ENCODE measurements around the gene NFIC.

GRCh38 chr19:3455960-3456601 lies 89.7 kb downstream of the NFIC start:
- TF ChIP-seq, protein P1, sequence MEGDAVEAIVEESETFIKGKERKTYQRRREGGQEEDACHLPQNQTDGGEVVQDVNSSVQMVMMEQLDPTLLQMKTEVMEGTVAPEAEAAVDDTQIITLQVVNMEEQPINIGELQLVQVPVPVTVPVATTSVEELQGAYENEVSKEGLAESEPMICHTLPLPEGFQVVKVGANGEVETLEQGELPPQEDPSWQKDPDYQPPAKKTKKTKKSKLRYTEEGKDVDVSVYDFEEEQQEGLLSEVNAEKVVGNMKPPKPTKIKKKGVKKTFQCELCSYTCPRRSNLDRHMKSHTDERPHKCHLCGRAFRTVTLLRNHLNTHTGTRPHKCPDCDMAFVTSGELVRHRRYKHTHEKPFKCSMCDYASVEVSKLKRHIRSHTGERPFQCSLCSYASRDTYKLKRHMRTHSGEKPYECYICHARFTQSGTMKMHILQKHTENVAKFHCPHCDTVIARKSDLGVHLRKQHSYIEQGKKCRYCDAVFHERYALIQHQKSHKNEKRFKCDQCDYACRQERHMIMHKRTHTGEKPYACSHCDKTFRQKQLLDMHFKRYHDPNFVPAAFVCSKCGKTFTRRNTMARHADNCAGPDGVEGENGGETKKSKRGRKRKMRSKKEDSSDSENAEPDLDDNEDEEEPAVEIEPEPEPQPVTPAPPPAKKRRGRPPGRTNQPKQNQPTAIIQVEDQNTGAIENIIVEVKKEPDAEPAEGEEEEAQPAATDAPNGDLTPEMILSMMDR (IDR thresholded peaks at IDR 0.05) = no peak
- no peak for TF ChIP-seq POLR2A (IDR thresholded peaks at IDR 0.05)

All from Peyer's patch (tissue), 4 donors.